Measurements from ENCODE around the gene CCDC40.

CCDC40 gene

GRCh38 chr17:80099291-80100034, 63.0 kb downstream of the CCDC40 start:
- no peak for TF ChIP-seq CTCF (IDR thresholded peaks at IDR 0.05; ENCODE audit: low read depth, low read length, missing control alignments)
- no peak for DNase-seq (ENCODE audit: extremely low read depth, low read depth)

GRCh38 chr17:80100035-80100323, 63.5 kb downstream of the CCDC40 start:
- no peak overlapping the region for H3K4me3 ChIP-seq (replicated peaks; ENCODE audit: low read depth, low read length)
- no peak for DNase-seq (ENCODE audit: extremely low read depth, low read depth)
- no peak for TF ChIP-seq CTCF (IDR thresholded peaks at IDR 0.05; ENCODE audit: low read depth, low read length, missing control alignments)

More at GRCh38 chr17:80099291-80100034, 63.0 kb downstream of the CCDC40 start:
- no peak overlapping the region for H3K4me3 ChIP-seq (replicated peaks; ENCODE audit: low read depth, low read length)

GRCh38 chr17:80101011-80101945, 64.8 kb downstream of the CCDC40 start, which contains the start of gene GAA:
TSS of gene GAA (plus strand) at chr17:80101581. CDS start at chr17:80104587, 3,006 bp downstream.
- peak within 1 kb of the TSS; percentile 87 for H3K4me3 ChIP-seq (replicated peaks; ENCODE audit: low read depth, low read length)
- TF ChIP-seq CTCF (IDR thresholded peaks at IDR 0.05; ENCODE audit: low read depth, low read length, missing control alignments): peak; percentile 48
- DNase-seq (ENCODE audit: extremely low read depth, low read depth): peak; percentile 43

- TF ChIP-seq CTCF (IDR thresholded peaks at IDR 0.05; ENCODE audit: low read depth, low read length, missing control alignments): no peak
- DNase-seq (ENCODE audit: extremely low read depth, low read depth): no peak
- H3K4me3 ChIP-seq (replicated peaks; ENCODE audit: low read depth, low read length): peak overlapping the region; percentile 87
Observed at GRCh38 chr17:80101946-80102663, 65.7 kb downstream of the CCDC40 start.

GRCh38 chr17:80102664-80103448, 66.4 kb downstream of the CCDC40 start:
- no peak for DNase-seq (ENCODE audit: extremely low read depth, low read depth)
- TF ChIP-seq CTCF (IDR thresholded peaks at IDR 0.05; ENCODE audit: low read depth, low read length, missing control alignments): no peak
- H3K4me3 ChIP-seq (replicated peaks; ENCODE audit: low read depth, low read length): peak overlapping the region; percentile 87

Data from HFF-Myc (cell line).